ENCODE results near the gene PDE4D.

DNA sequence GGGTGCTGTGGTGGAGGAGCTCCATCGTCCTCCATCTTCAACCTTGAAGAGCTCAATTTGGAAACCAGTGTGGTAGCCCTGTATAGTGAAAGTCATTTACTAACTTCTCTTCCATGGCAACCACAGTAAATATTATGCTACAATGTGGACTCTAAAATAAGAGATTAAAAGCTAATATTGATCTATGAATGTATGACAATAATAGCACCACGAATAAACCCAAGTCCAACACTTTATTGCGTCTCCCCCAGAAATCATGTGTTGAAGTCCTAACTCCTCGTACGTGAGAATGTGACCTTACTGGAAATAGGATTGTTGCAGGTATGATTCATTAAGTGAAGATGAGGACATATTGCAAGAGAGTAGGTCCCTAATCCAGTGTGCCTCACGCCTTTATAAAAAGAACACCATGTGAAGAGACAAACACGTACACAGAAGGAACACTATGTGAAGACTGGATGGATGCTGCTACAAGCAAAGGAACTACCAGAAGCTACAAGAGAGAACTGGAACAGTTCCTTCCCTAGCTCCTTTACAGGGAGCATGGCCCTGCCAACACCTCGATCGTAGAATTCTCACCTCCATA, 276.2 kb downstream of the PDE4D start:
- TF ChIP-seq, protein P1, sequence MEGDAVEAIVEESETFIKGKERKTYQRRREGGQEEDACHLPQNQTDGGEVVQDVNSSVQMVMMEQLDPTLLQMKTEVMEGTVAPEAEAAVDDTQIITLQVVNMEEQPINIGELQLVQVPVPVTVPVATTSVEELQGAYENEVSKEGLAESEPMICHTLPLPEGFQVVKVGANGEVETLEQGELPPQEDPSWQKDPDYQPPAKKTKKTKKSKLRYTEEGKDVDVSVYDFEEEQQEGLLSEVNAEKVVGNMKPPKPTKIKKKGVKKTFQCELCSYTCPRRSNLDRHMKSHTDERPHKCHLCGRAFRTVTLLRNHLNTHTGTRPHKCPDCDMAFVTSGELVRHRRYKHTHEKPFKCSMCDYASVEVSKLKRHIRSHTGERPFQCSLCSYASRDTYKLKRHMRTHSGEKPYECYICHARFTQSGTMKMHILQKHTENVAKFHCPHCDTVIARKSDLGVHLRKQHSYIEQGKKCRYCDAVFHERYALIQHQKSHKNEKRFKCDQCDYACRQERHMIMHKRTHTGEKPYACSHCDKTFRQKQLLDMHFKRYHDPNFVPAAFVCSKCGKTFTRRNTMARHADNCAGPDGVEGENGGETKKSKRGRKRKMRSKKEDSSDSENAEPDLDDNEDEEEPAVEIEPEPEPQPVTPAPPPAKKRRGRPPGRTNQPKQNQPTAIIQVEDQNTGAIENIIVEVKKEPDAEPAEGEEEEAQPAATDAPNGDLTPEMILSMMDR (conservative IDR thresholded peaks at IDR 0.05 in 1 of 2, IDR thresholded peaks at IDR 0.05 in 1 of 2; ENCODE audit: extremely low read depth in 1 of 2, insufficient read depth in 1 of 2, low read depth in 1 of 2, low read length in 2 of 2): no peak
- TF ChIP-seq EZH2 (IDR thresholded peaks at IDR 0.05; ENCODE audit: borderline replicate concordance, low read length): no peak
